OCI-M2 (cell line): ENCODE measurements around the gene YAE1.
A peak's percentile ranks its signal among the peaks of the same experiment; 100 is the strongest.

Experiments used
- DNase-seq: peaks from one replicate; lab custom pipeline; 2025; ENCODE audit not compliant: unreplicated experiment; lab: John Stamatoyannopoulos, UW

YAE1 gene

DNA sequence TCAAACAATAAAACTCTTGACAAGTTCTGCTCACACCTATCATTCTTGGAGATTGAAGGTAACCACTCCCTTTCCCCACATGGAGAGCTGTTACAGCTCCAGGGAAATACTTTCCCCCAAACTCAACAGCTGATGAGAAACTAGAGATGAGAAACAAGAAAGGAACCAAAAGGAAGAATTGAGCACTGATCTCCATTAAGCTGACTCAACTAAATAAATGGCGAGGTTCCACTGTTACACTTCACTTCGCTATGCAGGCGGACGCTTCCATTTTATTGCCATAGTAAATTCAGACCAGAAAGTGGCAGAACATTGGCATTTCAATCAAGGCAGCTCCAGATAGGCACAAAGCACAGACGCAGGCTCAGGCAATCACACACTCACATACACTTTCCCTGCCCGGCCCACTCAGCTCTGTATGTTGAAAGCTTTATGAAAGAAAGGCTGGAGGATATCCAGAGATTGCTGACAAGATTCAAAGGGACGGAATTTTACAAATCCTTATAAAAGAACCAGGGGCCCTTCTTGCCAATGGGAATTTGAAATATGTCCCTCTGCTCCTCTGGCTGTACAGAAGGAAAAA is 11.5 kb upstream of the YAE1 start:
- DNase-seq = no peak

DNA sequence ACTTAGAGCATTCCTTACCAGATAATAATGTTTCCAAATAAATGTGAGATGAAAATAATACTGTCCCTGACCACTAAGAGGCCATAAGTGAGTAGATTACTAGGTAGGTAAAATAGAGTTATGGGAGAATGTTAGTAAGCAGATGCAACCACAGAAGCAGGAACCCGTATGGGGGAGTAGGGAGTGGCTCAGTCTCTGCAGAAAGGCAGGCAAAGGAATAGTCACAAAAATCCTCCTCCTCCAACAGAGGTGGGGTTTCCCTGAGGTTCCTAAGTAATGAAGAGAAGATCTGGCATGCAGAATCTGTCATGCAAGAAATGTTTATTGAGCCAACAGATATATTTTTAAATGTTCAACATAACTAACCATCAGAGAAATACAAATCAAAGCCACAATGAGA is 9.0 kb upstream of the YAE1 start:
- DNase-seq = no peak

DNA sequence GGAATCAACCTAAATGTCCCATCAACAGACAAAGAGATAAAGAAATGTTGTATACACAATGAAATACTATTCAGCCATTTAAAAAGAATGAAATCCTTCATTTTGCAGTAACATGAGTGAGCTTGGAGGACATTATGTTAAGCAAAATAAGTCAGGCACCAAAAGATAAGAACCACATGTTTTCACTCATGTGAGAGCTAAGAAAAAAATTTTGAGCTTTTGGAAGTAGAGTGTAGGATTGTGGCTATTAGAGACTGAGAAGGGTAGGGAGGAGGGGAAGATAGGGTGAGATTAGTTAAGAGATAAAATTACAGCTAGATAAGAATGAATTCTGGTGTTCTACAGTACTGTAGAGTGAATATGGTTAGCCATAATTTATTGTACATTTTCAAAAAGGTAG is 8.3 kb upstream of the YAE1 start:
- no peak for DNase-seq

DNA sequence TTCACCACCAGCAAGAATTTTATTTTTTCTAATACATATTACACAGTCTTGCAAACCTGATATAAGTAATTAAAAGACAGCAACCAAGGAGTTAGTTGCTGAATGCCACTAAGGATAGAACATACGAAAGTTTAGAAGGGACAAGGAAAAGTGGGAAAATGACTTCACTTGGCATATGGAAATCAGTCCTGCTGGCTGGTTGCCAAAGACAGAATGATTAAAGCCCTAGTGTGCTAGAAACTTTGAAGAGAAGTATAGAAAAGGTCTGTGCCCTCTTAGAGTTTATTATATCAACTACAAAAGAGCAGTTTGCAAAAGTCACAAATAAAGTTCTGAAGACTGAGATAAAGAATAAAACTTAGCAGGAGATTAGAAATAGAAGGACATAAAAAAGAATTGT is 5.8 kb upstream of the YAE1 start:
- DNase-seq = no peak

DNA sequence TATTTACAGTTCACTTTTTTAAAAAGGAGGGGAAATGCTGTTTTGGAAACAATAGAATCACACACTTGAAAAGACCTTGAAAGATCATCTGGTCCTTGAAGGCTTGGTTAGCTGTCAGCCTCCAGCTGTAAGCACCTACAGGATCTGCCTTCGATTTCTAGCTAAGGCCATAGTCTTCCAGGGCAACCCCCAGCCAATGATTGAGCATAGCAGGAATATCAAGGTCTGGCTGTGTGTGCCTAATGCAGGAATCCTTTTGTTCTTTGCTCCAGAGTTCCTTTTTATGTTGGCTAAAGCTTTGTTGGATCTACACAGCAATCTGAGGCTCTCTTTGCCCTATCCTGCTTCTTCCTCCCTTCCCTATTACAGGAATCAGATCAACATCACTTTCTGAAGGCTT is 5.2 kb upstream of the YAE1 start:
- DNase-seq = no peak

DNA sequence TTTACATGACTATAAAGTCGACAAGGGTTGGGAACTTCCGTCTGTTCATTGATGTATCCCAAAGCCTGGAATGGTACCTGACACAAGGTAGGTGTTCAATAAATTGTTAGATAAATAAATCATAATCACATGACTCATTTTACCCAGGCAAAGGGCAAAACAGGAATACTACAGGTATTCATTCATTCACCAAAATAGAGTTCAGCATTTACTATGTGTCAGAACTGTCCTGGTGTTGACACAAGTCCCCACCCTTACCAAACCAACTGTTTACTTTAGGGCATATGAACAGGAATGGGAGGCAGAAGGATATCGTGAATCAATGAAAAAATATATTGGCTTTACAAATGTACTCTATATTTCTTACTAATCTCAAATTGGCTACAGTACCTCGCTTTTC is 666 bp upstream of the YAE1 start:
- no peak for DNase-seq

DNA sequence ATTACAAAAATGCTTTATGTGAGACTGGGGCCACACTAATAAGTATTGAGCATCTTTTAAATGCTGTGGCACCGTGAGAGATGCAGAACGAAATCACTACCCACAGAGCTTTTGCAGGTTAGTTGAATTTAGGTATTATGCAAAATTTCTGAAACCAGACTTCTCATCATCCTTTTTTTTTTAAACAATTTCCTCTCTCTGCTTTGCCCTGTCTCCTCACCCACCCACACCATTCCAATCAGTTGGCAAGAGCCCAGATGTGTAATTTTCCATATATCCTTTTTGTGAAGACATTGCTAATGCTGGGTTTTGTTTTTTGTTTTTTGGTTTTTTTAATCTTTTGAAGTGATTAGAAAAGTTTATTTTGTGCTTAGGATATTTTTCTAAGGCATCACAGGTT is 1.1 kb downstream of the YAE1 start:
- DNase-seq = no peak

DNA sequence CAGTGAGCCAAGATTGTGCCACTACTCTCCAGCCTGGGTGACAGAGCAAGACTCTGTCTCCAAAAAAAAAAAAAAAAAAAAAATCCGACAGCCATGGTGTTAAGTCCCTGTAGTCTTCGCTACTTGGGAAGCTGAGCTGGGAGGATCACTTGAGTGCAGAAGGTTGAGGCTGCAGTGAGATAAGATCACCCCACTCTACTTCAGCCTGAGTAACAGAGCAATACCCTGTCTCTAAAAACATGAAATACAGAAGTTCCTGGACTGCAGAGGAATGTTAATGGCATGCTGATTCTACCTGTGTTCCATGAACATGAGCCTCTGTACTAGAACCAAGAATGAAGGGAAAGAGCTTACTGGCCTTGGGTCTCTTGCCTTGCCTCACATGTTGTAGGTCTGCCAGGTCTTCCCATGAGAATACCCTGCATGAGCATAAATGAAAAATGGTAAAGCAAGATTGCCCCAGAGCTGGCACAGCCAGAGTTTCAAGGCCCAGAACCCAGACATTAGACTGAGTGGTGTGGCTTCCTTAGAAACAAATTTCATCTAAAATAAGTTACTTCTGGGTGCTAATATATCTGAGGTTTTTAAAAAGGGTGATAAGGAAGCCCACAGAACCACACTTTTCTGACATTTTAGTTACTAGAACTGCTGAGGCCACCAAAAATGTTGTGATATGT is 8.6 kb downstream of the YAE1 start:
- no peak for DNase-seq

DNA sequence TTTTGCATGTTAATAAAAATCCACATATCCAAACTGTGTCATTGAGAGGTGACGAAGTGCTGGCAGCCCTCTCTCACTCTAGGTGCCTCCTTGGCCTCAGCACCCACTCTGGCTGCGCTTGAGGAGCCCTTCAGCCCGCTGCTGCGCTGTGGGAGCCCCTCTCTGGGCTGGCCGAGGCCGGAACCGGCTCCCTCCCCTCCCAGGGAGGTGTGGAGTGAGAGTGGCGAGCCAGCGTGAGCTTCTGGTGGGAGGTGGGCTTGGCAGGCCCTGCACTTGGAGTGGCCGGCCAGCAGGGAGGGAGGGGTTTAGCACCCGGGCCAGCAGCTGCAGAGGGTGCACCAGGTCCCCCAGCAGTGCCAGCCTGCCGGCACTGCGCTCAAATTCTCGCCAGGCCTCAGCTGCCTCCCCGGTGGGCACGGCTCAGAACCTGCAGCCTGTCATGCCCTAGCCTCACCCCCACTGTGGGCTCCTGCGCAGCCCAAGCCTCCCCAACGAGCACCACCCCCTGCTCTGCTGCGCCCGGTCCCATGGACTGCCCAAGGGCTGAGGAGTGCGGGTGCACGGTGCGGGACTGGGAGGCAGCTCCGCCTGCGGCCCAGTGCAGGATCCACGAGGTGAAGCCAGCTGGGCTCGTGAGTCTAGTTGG is 11.1 kb downstream of the YAE1 start:
- no peak for DNase-seq

DNA sequence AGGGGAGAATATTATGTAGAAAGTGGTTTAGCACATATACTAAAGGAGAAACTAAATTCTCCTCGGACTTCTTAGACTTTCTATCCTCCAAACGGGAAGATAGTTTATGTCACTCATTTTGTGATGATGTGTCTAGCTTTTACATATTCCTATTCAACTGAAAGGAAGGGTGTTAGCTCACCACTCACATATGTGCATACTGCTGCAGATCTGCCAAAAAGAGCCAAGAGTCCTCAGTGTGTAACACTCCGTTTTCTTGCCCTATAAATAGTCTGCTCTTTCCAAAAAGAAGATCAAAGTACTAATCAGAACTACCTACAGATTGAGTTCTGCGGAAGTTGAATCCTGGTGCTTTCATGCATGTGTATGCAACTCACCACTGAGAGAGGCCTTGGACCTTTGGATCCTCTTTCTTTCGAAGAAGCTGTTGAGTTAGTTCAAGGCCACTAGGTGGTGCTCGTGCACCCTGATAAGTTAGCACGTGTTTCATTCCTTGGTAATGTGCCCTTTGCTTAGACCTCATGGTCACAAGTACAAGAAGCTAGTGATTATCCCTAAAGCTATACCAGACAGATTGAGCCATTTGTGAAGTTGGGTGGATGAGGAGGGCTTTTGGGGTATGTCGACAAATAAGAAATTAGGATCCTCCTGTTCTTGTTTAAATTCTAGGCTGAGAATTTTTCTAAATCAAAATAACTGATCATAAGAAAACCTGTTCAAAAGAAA is 14.1 kb downstream of the YAE1 start:
- DNase-seq = peak; percentile 12

DNA sequence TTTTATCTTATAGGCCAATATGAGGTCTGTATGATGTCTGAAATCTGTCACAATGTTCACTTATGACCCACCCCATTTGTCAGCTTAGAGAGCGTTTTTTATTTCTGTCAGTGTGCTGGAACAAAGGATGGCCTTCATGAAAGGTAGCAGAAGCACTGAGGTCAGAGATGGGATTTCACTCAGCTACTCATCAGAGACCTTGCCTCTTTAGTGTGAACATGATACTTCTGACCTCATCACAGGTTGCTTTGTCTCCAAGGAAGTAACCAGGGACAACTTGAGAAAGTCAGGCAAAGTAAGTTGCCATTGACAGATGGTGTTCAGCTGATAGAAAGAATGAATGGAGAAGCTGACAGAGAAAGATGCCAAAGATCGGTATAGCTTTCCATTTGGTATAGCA is 16.3 kb downstream of the YAE1 start:
- DNase-seq = no peak

DNA sequence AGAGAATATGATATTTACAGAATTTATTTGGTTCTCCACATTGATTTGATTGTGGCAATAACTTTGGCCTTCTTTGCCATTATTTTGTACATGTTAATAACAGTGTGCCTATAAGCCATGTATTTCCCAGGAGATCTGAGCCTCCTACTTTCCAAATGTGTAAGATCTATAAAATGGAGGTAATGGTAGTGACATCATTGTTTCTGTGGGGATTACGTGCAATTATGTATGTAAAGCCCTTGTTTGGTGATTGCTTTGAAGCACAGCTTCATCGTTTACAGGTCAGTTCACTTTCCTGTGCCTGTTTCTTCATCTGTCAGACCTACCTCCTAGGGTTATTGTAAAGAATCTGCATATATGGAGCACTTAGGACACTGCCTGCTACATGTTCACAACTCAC is 17.3 kb downstream of the YAE1 start:
- no peak for DNase-seq

DNA sequence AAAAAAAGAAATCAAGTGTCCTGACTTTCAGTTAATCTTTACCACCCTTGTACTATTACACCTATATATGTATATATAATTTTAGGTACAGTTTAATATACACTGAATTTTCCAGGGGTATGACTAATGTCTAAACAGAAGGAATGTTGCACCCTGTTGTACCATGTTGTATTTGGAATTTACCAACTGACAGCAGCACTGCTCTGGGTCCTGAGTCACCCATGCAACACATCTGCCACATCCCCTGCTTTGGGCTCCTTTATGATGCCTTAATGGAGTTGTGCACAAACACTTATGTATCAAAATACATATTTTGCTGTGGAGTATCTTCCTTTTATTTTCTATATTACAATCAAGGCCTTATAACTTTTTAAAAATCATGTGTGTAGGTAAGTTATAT is 21.2 kb downstream of the YAE1 start:
- DNase-seq = no peak

DNA sequence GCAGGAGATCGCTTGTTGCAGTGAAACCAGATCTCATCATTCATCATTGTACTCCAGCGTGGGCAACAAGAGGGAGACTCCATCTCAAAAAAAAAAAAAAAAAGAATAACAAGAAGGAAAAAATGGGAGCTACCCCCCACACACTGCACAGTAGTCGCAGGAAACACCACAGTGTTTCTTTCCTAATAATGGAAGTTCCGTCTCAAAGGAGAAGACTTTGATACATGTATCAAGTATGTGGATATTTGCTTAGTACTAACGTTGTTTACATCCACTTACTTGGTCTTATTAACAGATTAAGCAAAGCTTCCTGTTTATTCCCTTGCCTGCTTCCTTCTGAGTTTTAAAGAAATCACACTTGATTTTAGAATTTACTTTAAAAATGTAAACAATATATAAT is 22.2 kb downstream of the YAE1 start:
- no peak for DNase-seq

DNA sequence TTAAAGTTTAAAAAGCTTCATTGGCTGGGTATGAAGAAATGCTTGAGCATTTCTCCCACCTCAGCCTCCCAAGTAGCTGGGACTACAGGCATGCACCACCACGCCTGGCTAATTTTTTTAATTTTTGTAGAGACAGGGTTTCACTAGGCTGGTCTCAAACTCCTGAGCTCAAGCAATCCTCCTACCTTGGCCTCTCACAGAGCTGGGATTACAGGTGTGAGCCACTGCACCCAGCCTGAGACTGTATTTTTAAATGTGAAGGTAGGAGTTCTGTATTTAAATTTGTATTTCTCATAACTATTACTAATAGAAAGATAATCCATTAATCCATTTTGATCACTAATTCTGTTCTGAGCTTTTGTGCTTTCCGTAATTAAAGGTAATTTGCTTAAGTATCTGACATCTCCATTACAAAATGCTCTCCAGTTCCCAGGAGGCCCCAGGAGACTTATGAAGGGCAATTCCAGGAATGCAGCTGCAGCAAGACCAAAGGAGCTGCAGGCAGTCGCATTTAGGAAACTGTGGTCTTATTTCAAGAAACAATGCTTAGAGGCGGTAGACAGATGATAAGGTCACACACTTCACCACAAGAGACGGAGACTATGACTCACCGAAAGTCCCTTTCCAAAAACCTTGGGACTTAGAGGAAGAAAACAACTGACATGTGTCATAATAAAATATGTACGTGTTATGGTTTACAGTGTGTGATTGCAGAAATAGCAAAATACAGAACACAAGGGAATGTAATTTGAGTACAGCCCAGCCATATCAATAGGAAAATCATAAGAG is 23.3 kb downstream of the YAE1 start:
- DNase-seq = peak; percentile 64

DNA sequence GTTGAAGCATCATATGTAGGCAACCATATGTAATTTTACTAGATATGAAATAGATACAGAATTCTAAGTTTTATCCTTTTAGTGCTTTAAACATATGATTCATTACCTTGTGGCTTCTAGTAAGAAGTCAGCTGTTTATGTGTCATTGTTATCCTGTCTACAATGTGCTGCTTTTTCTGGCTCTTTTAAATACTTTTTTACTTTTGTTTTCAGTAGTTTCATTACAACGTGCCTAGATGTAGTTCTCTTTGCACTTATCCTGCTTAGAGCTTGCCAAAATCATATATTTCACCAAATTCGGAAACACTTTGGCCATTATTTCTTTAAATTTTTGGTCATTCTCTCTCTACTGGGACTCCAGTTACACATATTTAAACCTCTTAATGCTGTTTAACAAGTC is 26.4 kb downstream of the YAE1 start:
- DNase-seq = no peak

DNA sequence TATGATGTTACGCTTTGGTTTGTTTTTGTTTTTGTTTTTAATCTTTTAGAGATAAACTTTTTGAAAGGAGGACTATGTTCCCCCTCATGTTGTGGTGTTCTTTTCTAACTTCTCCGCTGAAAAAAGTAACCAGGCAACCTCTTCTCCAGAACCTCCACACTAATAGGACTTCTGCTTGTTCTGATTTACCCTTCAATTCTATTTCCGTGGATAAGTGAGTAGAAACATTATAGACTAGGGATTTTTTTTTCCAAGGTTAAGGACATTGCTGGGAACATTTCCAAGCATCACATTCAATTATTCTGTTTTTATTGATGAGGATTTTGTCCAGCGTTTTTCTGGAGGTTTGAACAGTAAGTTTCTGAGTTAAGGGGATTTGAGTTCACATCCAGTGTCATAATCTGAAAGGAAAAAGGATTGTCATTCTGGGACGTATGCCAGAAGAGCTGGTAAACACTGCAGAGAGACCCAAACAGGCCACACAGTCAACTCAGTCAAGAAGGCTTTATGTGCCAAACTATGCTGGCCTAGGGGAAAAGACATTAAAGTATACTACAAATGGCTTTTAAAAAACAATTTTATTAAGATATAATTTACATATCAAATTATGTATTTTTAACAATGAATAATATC is 28.9 kb downstream of the YAE1 start:
- DNase-seq = no peak

DNA sequence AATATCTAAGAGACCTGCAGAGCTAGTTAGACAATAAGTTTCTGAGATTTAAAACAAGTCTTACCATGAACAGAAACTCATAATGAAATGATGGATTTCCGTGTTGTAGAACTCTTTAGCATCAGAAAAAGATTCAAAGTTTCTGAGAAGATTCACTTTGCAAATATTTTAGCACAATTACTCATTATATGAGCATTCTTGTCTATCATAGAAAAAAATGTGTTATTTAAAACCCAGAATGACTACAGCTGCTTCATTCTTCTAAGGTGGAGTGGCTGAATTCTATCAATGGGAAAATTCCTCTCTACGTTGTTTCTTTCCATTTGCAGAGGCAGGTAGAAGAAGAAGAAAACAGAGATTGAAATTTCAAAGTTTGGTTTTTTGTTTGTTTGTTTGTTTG is 36.1 kb downstream of the YAE1 start:
- no peak for DNase-seq

DNA sequence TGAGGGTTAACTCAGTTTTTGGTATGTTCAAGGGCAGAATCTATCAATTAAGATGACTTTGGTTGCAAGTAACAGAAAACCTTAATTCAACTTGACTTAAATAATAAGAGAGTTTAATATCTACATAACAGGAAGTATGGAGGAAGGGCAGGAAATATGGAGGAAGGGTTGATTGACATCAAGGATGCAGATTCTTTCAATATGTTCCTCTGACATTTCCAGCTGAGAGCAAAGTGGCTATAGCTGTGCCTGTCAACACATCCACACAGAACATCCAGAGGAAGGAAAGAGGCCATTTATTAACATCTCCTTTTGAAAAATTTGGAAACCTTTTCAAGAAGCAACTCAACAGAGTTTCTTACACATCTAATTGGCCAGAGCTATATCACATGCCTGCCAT is 37.7 kb downstream of the YAE1 start:
- no peak for DNase-seq

DNA sequence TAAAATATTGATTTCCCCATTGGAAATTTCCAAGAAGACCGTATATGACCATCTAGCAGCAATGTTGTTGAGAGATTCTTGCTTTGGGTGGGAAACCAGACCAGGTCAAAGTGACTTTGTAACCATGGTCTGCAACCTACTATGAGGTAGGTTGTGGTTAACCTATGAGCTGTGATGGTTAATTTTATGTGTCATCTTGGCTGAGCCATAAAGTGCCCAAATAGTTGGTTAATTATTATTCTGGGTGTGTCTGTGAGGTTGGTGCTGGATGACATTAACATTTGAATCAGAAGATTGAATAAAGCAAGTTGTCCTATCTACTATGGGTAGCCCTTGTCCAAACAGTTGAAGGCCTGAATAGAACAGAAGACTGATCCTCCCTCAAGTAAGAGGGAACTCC is 38.9 kb downstream of the YAE1 start:
- no peak for DNase-seq

DNA sequence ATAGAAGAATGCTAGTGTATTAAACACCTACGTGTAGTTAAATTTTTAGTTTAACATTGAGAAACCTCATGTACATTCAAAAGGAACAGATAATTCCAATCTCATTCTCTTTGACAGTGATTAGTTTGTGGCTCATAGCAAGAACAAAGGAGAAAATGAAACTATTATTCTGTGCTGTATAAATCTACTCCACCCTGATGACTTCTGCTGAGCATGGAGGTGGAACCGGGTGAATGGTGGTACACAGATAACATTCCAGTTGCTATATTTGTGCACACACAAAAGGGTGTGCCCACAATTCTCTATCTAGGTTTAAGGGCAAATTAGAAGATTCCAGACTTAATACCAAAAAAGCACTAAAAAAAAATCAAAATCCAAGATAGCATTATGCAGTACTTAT is 40.1 kb downstream of the YAE1 start:
- DNase-seq = no peak
